ENCODE data around the gene KRTAP12-1.
"Not testable (repeated sequence)": the region's sequence is repeated elsewhere in the genome, so short reads cannot be mapped to it uniquely, and the experiment has no call there.

Gene KRTAP12-1

DNA sequence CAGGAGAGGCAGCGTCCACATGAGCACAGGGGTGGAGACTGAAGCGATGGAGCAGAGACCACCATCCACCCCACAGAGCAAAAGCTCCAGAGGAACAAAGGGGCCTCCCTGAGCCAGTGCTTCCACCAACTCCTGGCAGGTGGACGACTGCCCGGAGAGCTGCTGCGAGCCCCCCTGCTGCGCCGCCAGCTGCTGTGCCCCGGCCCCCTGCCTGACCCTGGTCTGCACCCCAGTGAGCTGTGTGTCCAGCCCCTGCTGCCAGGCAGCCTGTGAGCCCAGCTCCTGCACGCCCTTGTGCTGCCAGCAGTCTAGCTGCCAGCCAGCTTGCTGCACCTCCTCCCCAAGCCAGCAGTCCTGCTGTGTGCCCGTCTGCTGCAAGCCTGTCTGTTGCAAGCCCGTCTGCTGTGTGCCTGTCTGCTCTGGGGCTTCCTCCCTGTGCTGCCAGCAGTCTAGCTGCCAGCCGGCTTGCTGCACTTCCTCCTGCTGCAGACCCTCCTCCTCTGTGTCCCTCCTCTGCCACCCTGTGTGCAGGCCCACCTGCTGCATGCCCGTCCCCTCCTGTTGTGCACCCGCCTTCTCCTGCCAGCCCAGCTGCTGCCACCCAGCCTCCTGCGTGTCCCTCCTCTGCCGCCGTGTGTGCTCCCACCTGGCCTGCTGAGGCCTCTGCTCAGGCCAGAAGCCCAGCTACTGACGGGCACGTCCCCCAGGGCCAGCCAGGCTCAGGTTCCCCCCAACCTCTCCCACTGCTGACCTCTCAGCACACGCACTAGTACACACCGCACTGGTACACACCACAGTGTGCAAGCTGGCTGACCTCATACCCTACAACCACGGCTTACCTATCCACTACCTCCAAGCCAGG lies 20.4 kb upstream of the KRTAP12-1 start:
- no peak overlapping the region for H3K4me3 ChIP-seq (ENCODE audit: low read depth, low read length)
- no peak for DNase-seq (ENCODE audit: low read depth)
- TF ChIP-seq, protein P1, sequence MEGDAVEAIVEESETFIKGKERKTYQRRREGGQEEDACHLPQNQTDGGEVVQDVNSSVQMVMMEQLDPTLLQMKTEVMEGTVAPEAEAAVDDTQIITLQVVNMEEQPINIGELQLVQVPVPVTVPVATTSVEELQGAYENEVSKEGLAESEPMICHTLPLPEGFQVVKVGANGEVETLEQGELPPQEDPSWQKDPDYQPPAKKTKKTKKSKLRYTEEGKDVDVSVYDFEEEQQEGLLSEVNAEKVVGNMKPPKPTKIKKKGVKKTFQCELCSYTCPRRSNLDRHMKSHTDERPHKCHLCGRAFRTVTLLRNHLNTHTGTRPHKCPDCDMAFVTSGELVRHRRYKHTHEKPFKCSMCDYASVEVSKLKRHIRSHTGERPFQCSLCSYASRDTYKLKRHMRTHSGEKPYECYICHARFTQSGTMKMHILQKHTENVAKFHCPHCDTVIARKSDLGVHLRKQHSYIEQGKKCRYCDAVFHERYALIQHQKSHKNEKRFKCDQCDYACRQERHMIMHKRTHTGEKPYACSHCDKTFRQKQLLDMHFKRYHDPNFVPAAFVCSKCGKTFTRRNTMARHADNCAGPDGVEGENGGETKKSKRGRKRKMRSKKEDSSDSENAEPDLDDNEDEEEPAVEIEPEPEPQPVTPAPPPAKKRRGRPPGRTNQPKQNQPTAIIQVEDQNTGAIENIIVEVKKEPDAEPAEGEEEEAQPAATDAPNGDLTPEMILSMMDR (IDR thresholded peaks at IDR 0.05; ENCODE audit: low read depth, low read length, missing control alignments) = no peak

DNA sequence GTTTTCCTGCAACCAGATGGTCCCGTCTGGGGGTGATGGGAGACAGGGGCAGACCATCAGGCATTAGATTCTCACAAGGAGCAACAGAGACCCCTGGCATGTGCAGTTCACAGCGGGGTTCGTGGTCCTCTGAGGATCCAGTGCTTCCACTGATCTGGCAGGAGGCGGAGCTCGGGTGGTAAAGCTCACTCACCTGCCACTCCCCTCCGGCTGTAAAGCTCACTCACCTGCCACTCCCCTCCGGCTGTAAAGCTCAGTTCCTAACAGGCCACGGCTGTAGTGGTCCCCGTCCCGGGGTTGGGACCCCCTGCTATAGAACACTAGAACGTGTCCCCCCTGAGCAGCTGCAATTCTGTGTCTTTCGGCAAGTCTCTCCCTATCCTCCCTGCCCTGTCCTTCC lies 19.6 kb upstream of the KRTAP12-1 start:
- H3K4me3 ChIP-seq (ENCODE audit: low read depth, low read length) = no peak overlapping the region
- TF ChIP-seq, protein P1 (IDR thresholded peaks at IDR 0.05; ENCODE audit: low read depth, low read length, missing control alignments) = no peak
- no peak for DNase-seq (ENCODE audit: low read depth)

- H3K4me3 ChIP-seq (ENCODE audit: low read depth, low read length) = no peak overlapping the region
- DNase-seq (ENCODE audit: low read depth) = no peak
- TF ChIP-seq, protein P1 (IDR thresholded peaks at IDR 0.05; ENCODE audit: low read depth, low read length, missing control alignments) = no peak
These were observed 19.0 kb upstream of the KRTAP12-1 start for GRCh38 chr21:44701023-44701400.

GRCh38 chr21:44700101-44701022 lies 18.4 kb upstream of the KRTAP12-1 start:
- TF ChIP-seq, protein P1 (IDR thresholded peaks at IDR 0.05; ENCODE audit: low read depth, low read length, missing control alignments) = no peak
- no peak overlapping the region for H3K4me3 ChIP-seq (ENCODE audit: low read depth, low read length)
- DNase-seq (ENCODE audit: low read depth) = no peak

DNA sequence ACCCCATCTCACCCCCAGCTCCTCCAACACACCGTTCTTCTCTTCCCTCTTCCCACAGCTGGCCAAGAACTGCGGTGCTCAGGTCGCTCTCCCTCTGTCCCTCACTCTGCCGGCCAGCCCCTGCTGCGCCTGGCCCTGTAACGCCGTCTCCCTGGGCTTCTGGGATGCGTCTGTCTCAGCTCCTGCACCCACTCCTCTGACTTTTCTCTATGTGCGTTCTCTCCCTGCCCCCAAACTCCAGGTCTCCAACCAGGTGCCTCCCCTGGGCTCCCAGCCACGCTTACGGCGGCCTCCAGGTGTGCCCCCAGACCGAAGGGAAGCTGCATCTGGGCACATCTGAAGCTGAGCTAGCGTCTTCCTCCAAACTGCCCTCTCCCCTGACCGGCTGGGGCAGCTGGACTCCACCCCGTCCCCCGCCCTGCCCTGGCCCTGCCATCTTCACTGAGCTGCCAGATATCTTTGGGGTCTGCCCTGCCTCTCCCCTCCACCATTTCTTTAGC lies 17.6 kb upstream of the KRTAP12-1 start:
- H3K4me3 ChIP-seq (ENCODE audit: low read depth, low read length) = no peak overlapping the region
- TF ChIP-seq, protein P1 (IDR thresholded peaks at IDR 0.05; ENCODE audit: low read depth, low read length, missing control alignments) = no peak
- DNase-seq (ENCODE audit: low read depth) = no peak

DNA sequence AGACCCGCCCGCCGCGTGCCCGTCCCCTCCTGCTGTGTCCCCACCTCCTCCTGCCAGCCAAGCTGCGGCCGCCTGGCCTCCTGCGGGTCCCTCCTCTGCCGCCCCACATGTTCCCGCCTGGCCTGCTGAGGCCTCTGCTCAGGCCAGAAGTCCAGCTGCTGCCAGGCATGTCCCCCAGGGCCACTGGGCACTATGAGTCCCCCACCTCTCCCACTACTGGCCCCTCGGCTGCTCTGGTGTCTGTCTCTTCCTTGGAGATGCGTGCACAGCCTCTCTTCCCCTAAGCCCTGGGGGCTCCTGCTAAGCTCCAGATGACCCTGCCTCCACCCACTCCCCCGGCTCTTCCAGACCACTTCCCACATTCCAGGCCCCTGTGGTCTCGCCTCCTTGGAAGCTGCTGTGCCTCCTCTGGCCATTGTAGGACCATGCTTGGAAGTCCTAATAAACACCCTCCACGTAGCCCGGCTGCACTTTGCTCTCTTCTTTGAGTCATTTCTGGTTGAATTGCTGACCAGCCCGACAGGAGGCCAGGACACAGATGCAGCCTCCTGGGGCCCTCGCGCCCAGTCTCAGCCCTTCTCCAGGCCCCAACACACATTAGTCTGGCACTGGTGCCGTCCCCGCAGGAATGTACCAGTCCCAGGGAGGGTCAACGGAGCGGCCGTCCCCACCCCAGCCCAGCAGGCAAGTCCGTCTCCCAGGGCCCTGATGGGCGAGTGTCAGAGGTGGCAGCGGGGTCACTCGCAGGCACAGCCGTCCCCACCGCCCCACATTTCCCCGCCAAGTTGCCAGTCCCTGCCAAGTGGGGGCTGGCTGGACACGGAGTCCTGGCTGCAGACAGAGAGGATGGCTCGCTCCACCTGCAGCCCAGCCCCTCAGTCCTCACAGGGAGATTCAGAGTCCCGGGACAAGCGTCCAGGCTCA lies 16.1 kb upstream of the KRTAP12-1 start:
- no peak overlapping the region for H3K4me3 ChIP-seq (ENCODE audit: low read depth, low read length)
- TF ChIP-seq, protein P1 (IDR thresholded peaks at IDR 0.05; ENCODE audit: low read depth, low read length, missing control alignments) = no peak
- no peak for DNase-seq (ENCODE audit: low read depth)

DNA sequence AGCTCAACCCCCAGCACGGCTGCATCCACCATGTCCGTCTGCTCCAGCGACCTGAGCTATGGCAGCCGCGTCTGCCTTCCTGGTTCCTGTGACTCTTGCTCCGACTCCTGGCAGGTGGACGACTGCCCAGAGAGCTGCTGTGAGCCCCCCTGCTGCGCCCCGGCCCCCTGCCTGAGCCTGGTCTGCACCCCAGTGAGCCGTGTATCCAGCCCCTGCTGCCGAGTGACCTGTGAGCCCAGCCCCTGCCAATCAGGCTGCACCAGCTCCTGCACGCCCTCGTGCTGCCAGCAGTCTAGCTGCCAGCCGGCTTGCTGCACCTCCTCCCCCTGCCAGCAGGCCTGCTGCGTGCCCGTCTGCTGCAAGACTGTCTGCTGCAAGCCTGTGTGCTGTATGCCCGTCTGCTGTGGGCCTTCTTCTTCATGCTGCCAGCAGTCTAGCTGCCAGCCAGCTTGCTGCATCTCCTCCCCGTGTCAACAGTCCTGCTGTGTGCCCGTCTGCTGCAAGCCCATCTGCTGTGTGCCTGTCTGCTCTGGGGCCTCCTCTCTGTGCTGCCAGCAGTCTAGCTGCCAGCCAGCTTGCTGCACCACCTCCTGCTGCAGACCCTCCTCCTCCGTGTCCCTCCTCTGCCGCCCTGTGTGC lies 15.3 kb upstream of the KRTAP12-1 start, which contains the start of gene KRTAP10-12:
Gene KRTAP10-12 (plus strand): TSS at position 1 of the 639 bp plus-strand sequence. CDS start 30 bp downstream, at position 31.
- H3K4me3 ChIP-seq (ENCODE audit: low read depth, low read length); DNase-seq (ENCODE audit: low read depth): not testable (repeated sequence)
